KMS-11 (cell line): ENCODE measurements around the gene DHCR7.

Source experiments
- H2AFZ ChIP-seq: fragments of 200-600 bp; sonication (generic); 2 replicates; pipeline ENCODE4 v1.6.1; 2016; ENCODE audit warnings: antibody characterized with exemption, mixed run types, low read depth
- H3K27ac ChIP-seq: fragments of 200-600 bp; sonication (generic); 2 replicates; pipeline ENCODE4 v1.6.1; 2016; ENCODE audit warnings: mild to moderate bottlenecking, mixed run types
- H3K27me3 ChIP-seq: fragments of 200-600 bp; sonication (generic); 2 replicates; pipeline ENCODE4 v1.6.1; 2017; ENCODE audit warnings: mild to moderate bottlenecking, low read depth, mixed run types, moderate library complexity; ENCODE audit not compliant: insufficient read depth
- H3K36me3 ChIP-seq: fragments of 200-600 bp; sonication (generic); 2 replicates; pipeline ENCODE4 v1.6.1; 2017; ENCODE audit warnings: mild to moderate bottlenecking, mixed run types; ENCODE audit not compliant: insufficient read depth
- H3K4me1 ChIP-seq: fragments of 200-600 bp; sonication (generic); 2 replicates; pipeline ENCODE4 v1.6.1; 2016; ENCODE audit warnings: mild to moderate bottlenecking, low read depth, mixed run types; ENCODE audit not compliant: poor library complexity, severe bottlenecking
- H3K4me2 ChIP-seq: fragments of 200-600 bp; sonication (generic); 2 replicates; pipeline ENCODE4 v1.7.0; 2016; ENCODE audit warnings: mild to moderate bottlenecking, mixed run types
- H3K4me3 ChIP-seq: fragments of 200-600 bp; sonication (generic); IDR thresholded peaks from 2 replicates; pipeline ENCODE4 v1.6.1; 2017; ENCODE audit warnings: low read depth, low read length, mixed read lengths; ENCODE audit not compliant: insufficient read depth
- H3K79me2 ChIP-seq: fragments of 200-600 bp; sonication (generic); 2 replicates; pipeline ENCODE4 v1.6.1; 2016; ENCODE audit warnings: low read depth, mixed run types; ENCODE audit not compliant: insufficient read depth
- H3K9ac ChIP-seq: fragments of 200-600 bp; sonication (generic); 2 replicates; pipeline ENCODE4 v1.6.1; 2016; ENCODE audit warnings: mild to moderate bottlenecking, mixed run types
- H4K20me1 ChIP-seq: fragments of 200-600 bp; sonication (generic); 2 replicates; pipeline ENCODE4 v1.6.1; 2016; ENCODE audit warnings: mild to moderate bottlenecking, mixed run types; ENCODE audit not compliant: insufficient read depth
- CTCF ChIP-seq: fragments of 200-600 bp; sonication (generic); conservative IDR thresholded peaks from 2 replicates; pipeline ENCODE4 v1.6.1; 2017; ENCODE audit warnings: low read depth, mild to moderate bottlenecking, antibody characterized with exemption, low read length, moderate library complexity, mixed read lengths

The DHCR7 gene

GRCh38 chr11:71456831-71457230 is 8.6 kb upstream of the DHCR7 start:
- H3K4me3 ChIP-seq, result no peak overlapping the region
- H3K36me3 ChIP-seq, result no peaks in the 10 kb centered on the region; the same call in 1 of the 2 replicates
- no peak overlapping the region for H2AFZ ChIP-seq
- no peaks in the 10 kb centered on the region for H3K4me1 ChIP-seq
- H3K27ac ChIP-seq, result no peak overlapping the region
- H3K79me2 ChIP-seq, result peaks cover 15% of the 10 kb centered on the region; the same call in 1 of the 2 replicates
- no peak overlapping the region for H3K9ac ChIP-seq
- H3K4me2 ChIP-seq, result no peak overlapping the region
- H3K27me3 ChIP-seq, result no peaks in the 10 kb centered on the region
- no peaks in the 10 kb centered on the region for H4K20me1 ChIP-seq
- TF ChIP-seq CTCF, result no peak

GRCh38 chr11:71456294-71456693 is 8.1 kb upstream of the DHCR7 start:
- H3K4me2 ChIP-seq, result no peak overlapping the region
- no peak overlapping the region for H3K4me3 ChIP-seq
- H3K27me3 ChIP-seq, result no peaks in the 10 kb centered on the region
- H3K27ac ChIP-seq, result no peak overlapping the region
- H3K4me1 ChIP-seq, result no peaks in the 10 kb centered on the region
- no peak overlapping the region for H3K9ac ChIP-seq
- no peak for TF ChIP-seq CTCF
- H4K20me1 ChIP-seq, result no peaks in the 10 kb centered on the region
- no peaks in the 10 kb centered on the region; the same call in 1 of the 2 replicates for H3K36me3 ChIP-seq
- H2AFZ ChIP-seq, result no peak overlapping the region
- H3K79me2 ChIP-seq, result peaks cover 15% of the 10 kb centered on the region; the same call in 1 of the 2 replicates

GRCh38 chr11:71454470-71455113 is 6.4 kb upstream of the DHCR7 start:
- no peak overlapping the region for H3K4me3 ChIP-seq
- TF ChIP-seq CTCF, result no peak
- peak overlapping the region; percentile 50 for H3K4me2 ChIP-seq
- H3K9ac ChIP-seq, result no peak overlapping the region
- H3K27me3 ChIP-seq, result no peaks in the 10 kb centered on the region
- H2AFZ ChIP-seq, result no peak overlapping the region
- H3K27ac ChIP-seq, result no peak overlapping the region
- H3K79me2 ChIP-seq, result peaks cover 15% of the 10 kb centered on the region; the same call in 1 of the 2 replicates
- no peaks in the 10 kb centered on the region for H4K20me1 ChIP-seq
- peaks cover 6% of the 10 kb centered on the region for H3K4me1 ChIP-seq
- no peaks in the 10 kb centered on the region; the same call in 1 of the 2 replicates for H3K36me3 ChIP-seq

GRCh38 chr11:71453918-71454304 is 5.7 kb upstream of the DHCR7 start:
- Histone ChIP-seq H3K27ac (no peak overlapping the region), H3K4me2 (peak overlapping the region; percentile 50), H3K79me2 (peaks cover 15% of the 10 kb centered on the region; the same call in 1 of the 2 replicates), H3K4me1 (peaks cover 6% of the 10 kb centered on the region), H2AFZ (no peak overlapping the region), H3K27me3 (no peaks in the 10 kb centered on the region), H3K4me3 (no peak overlapping the region), H3K36me3 (no peaks in the 10 kb centered on the region; the same call in 1 of the 2 replicates), H3K9ac (peak overlapping the region; percentile 46; the same call in 1 of the 2 replicates), H4K20me1 (no peaks in the 10 kb centered on the region)
- TF ChIP-seq CTCF, result no peak
